H9 (cell line): ENCODE data around the gene ACAA2. TPM values are rescaled to one million over a fixed set of nuclear protein-coding genes. Genes with fewer than 3 reads are reported as not detected.

Source experiments
- DNase-seq: peaks from one replicate; pipeline ENCODE4 v3.0.0-alpha.2; 2017
- H2AFZ ChIP-seq: one replicate; pipeline ENCODE4 v1.6.1; 2013; ENCODE audit warnings: mild to moderate bottlenecking, low read length, control low read depth, moderate library complexity
- H2AK5ac ChIP-seq: 2 replicates; pipeline ENCODE4 v1.6.1; 2013; ENCODE audit warnings: low read length, control low read depth, mixed read lengths; ENCODE audit not compliant: insufficient read length
- H2BK120ac ChIP-seq: one replicate; pipeline ENCODE4 v1.6.1; 2013; ENCODE audit warnings: low read depth, mild to moderate bottlenecking, low read length, control low read depth, inconsistent platforms; ENCODE audit not compliant: poor library complexity, severe bottlenecking
- H2BK12ac ChIP-seq: 2 replicates; pipeline ENCODE4 v1.6.1; 2013; ENCODE audit warnings: low read length, control low read depth, mixed read lengths, low read depth; ENCODE audit not compliant: insufficient read length
- H2BK15ac ChIP-seq: 2 replicates; pipeline ENCODE4 v1.6.1; 2013; ENCODE audit warnings: low read depth, low read length, control low read depth
- H2BK20ac ChIP-seq: one replicate; pipeline ENCODE4 v1.6.1; 2013; ENCODE audit warnings: low read depth, mild to moderate bottlenecking, low read length, control low read depth, inconsistent platforms; ENCODE audit not compliant: poor library complexity, severe bottlenecking
- H2BK5ac ChIP-seq: 2 replicates; pipeline ENCODE4 v1.6.1; 2013; ENCODE audit warnings: low read length, control low read depth, mixed read lengths; ENCODE audit not compliant: insufficient read length
- H3K14ac ChIP-seq: 2 replicates; pipeline ENCODE4 v1.6.1; 2013; ENCODE audit warnings: low read length, control low read depth; ENCODE audit not compliant: insufficient read depth
- H3K18ac ChIP-seq: 2 replicates; pipeline ENCODE4 v1.6.1; 2013; ENCODE audit warnings: low read depth, mild to moderate bottlenecking, mixed read lengths, low read length, control low read depth; ENCODE audit not compliant: insufficient read length
- H3K23ac ChIP-seq: 2 replicates; pipeline ENCODE4 v1.6.1; 2013; ENCODE audit warnings: low read length, control low read depth, mixed read lengths, low read depth; ENCODE audit not compliant: insufficient read length
- H3K23me2 ChIP-seq: 2 replicates; pipeline ENCODE4 v1.6.1; 2013; ENCODE audit warnings: low read depth, mild to moderate bottlenecking, mixed read lengths, low read length, control low read depth; ENCODE audit not compliant: insufficient read length, poor library complexity, severe bottlenecking
- H3K27ac ChIP-seq: 2 replicates; pipeline ENCODE4 v1.5.1; 2013; ENCODE audit warnings: low read length, control low read depth, mixed read lengths, low read depth; ENCODE audit not compliant: insufficient read length
- H3K27me3 ChIP-seq: 2 replicates; pipeline ENCODE4 v1.6.1; 2013; ENCODE audit warnings: low read length, control low read depth, inconsistent platforms; ENCODE audit not compliant: insufficient read depth
- H3K4ac ChIP-seq: 2 replicates; pipeline ENCODE4 v1.6.1; 2013; ENCODE audit warnings: low read depth, mild to moderate bottlenecking, control low read depth, inconsistent platforms, low read length, moderate library complexity
- H3K4me1 ChIP-seq: 2 replicates; pipeline ENCODE4 v1.6.1; 2013; ENCODE audit warnings: low read length, control low read depth, inconsistent platforms; ENCODE audit not compliant: insufficient read depth
- H3K4me2 ChIP-seq: 2 replicates; pipeline ENCODE4 v1.6.1; 2013; ENCODE audit warnings: low read length, control low read depth, mixed read lengths; ENCODE audit not compliant: insufficient read length, insufficient read depth
- H3K56ac ChIP-seq: 2 replicates; pipeline ENCODE4 v1.6.1; 2013; ENCODE audit warnings: low read depth, mild to moderate bottlenecking, mixed read lengths, low read length, control low read depth; ENCODE audit not compliant: insufficient read length
- H3K79me1 ChIP-seq: 2 replicates; pipeline ENCODE4 v1.6.1; 2013; ENCODE audit warnings: low read depth, mild to moderate bottlenecking, moderate library complexity, low read length, control low read depth, inconsistent platforms; ENCODE audit not compliant: insufficient read depth, poor library complexity, severe bottlenecking
- H3K79me2 ChIP-seq: 2 replicates; pipeline ENCODE4 v1.6.1; 2013; ENCODE audit warnings: low read length, control low read depth, inconsistent platforms; ENCODE audit not compliant: insufficient read depth
- H3K9ac ChIP-seq: 2 replicates; pipeline ENCODE4 v1.6.1; 2013; ENCODE audit warnings: low read length, control low read depth, mixed read lengths; ENCODE audit not compliant: insufficient read length; ENCODE audit errors: extremely low read depth
- H3K9me3 ChIP-seq: one replicate; pipeline ENCODE4 v1.6.1; 2013; ENCODE audit warnings: low read depth, low read length, inconsistent platforms; ENCODE audit not compliant: control insufficient read depth
- H3T11ph ChIP-seq: one replicate; pipeline ENCODE4 v1.6.1; 2013; ENCODE audit warnings: mild to moderate bottlenecking, low read length, control low read depth, inconsistent platforms
- H4K20me1 ChIP-seq: one replicate; pipeline ENCODE4 v1.6.1; 2013; ENCODE audit not compliant: control insufficient read depth, insufficient read length, insufficient read depth
- H4K5ac ChIP-seq: 2 replicates; pipeline ENCODE4 v1.6.1; 2013; ENCODE audit warnings: low read depth, mild to moderate bottlenecking, mixed read lengths, low read length, control low read depth; ENCODE audit not compliant: insufficient read length
- H4K8ac ChIP-seq: replicated peaks from 2 replicates; pipeline ENCODE4 v1.6.1; 2013; ENCODE audit warnings: low read length, control low read depth, mixed read lengths, low read depth; ENCODE audit not compliant: insufficient read length
- H4K91ac ChIP-seq: 2 replicates; pipeline ENCODE4 v1.6.1; 2013; ENCODE audit warnings: low read depth, mild to moderate bottlenecking, moderate library complexity, mixed read lengths, low read length, control low read depth; ENCODE audit not compliant: insufficient read length
- H3K27ac Mint-ChIP-seq, 3 experiments: 2 replicates in 2 of 3; 3 replicates in 1 of 3; pipeline ENCODE4 v1.8.0; 2020 to 2021; ENCODE audit warnings: mixed read lengths in 3 of 3, mild to moderate bottlenecking in 1 of 3, moderate library complexity in 1 of 3
- H3K27me3 Mint-ChIP-seq: 2 replicates; pipeline ENCODE4 v1.8.0; 2021; ENCODE audit warnings: low read depth, mild to moderate bottlenecking, moderate library complexity, mixed read lengths
- H3K36me3 Mint-ChIP-seq, 3 experiments: 2 replicates in 2 of 3; 3 replicates in 1 of 3; pipeline ENCODE4 v1.8.0; 2020 to 2021; ENCODE audit warnings: low read depth in 3 of 3, mixed read lengths in 3 of 3; ENCODE audit not compliant: insufficient read depth in 1 of 3
- H3K4me1 Mint-ChIP-seq, 2 experiments: 2 replicates each; pipeline ENCODE4 v1.8.0; 2020; ENCODE audit warnings: mixed read lengths in 2 of 2
- H3K4me3 Mint-ChIP-seq, 2 experiments: 2 replicates in 1 of 2; 3 replicates in 1 of 2; pipeline ENCODE4 v1.8.0; 2020 to 2021; ENCODE audit warnings: mild to moderate bottlenecking in 2 of 2, mixed read lengths in 2 of 2, moderate library complexity in 1 of 2
- H3K9me3 Mint-ChIP-seq, 2 experiments: 2 replicates in 1 of 2; 3 replicates in 1 of 2; pipeline ENCODE4 v1.8.0; 2020; ENCODE audit warnings: mild to moderate bottlenecking in 2 of 2, mixed read lengths in 2 of 2, moderate library complexity in 1 of 2
- WGBS: extraction: QIAGEN DNeasy Blood & Tissue Kit; methylation state at CpG from one replicate; pipeline ENCODE4 v1.1.7; 2013; ENCODE audit warnings: missing lambda C conversion rate, low lambda C conversion rate, mixed read lengths; ENCODE audit not compliant: insufficient read length; ENCODE audit errors: extremely low coverage; 5-methylcytosine and 5-hydroxymethylcytosine counted together
- total RNA-seq: library from RNA; stranded (reverse); gene quantifications from 2 replicates; pipeline ENCODE4 v1.2.1, GENCODE V29; 2021
- TF ChIP-seq, protein P1 (sequence below): fragments of 200-600 bp; sonication (generic); conservative IDR thresholded peaks from 3 replicates; pipeline ENCODE4 v1.8.0; 2021; ENCODE audit warnings: antibody characterized with exemption, mild to moderate bottlenecking

The ACAA2 gene
- total RNA-seq, 1 experiment from 2014 or later = 115 TPM

DNA sequence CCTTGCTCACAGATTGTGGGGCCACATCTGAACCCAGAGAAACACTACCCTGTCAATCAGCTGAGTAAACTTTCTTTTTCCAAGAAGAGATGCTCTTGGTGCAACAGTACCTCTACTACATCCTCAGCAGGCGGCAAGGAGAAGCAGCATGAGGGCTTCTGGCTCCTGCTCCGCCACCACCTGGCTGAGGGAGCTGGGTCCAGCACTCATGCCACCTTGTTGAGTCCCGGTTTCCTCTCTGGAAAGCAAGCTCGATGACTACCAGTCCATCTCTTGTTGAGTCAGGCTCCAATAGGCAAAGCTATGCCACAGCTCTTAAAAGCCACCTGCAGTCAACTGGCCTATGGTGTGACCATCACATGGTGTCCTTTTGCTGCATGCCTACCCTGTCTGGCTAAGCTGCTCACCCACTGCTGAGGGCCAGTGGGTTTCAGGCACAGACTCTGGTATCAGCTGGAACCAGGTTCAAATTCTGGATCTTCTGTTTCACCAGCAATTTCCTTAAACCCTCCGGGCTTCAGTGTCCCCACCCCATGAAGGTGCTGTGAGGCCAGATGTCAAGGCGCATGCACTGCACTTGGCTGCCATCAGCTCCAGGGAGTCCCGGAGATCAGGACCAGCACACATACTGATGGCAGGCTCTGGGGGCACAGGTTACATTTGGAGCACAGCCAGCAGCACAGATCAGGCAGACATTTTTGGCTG, 42.5 kb upstream of the ACAA2 start:
- Histone ChIP-seq H3K27ac (no peak overlapping the region), H2BK15ac (no peak overlapping the region), H4K8ac (no peak overlapping the region), H3K18ac (no peak overlapping the region), H3K23ac (no peak overlapping the region), H3K56ac (no peak overlapping the region), H2BK120ac (no peak overlapping the region), H3K79me2 (no peaks in the 10 kb centered on the region), H2BK20ac (no peak overlapping the region), H3T11ph (no peak overlapping the region), H2AFZ (no peak overlapping the region), H3K9me3 (no peaks in the 10 kb centered on the region), H3K9ac (no peak overlapping the region), H2AK5ac (no peak overlapping the region), H3K4me1 (no peaks in the 10 kb centered on the region), H3K4me2 (no peak overlapping the region), H3K27me3 (no peaks in the 10 kb centered on the region), H3K14ac (no peak overlapping the region), H3K23me2 (no peaks in the 10 kb centered on the region), H2BK12ac (no peak overlapping the region), H2BK5ac (no peak overlapping the region), H4K20me1 (no peaks in the 10 kb centered on the region), H4K5ac (no peak overlapping the region), H3K79me1 (no peaks in the 10 kb centered on the region), H3K4ac (no peak overlapping the region), H4K91ac (no peak overlapping the region)
- Mint-ChIP-seq H3K4me1 (peaks cover 8 to 11% of the 10 kb centered on the region in 2 experiments), H3K27ac (no peak overlapping the region), H3K4me3 (no peak overlapping the region), H3K36me3 (no peaks in the 10 kb centered on the region; a peak in 1 of 7 replicates), H3K9me3 (no peaks in the 10 kb centered on the region), H3K27me3 (no peaks in the 10 kb centered on the region)
- WGBS = no CpG with 5 or more reads among the region's 7 CpGs
- no peak for DNase-seq
- TF ChIP-seq, protein P1, sequence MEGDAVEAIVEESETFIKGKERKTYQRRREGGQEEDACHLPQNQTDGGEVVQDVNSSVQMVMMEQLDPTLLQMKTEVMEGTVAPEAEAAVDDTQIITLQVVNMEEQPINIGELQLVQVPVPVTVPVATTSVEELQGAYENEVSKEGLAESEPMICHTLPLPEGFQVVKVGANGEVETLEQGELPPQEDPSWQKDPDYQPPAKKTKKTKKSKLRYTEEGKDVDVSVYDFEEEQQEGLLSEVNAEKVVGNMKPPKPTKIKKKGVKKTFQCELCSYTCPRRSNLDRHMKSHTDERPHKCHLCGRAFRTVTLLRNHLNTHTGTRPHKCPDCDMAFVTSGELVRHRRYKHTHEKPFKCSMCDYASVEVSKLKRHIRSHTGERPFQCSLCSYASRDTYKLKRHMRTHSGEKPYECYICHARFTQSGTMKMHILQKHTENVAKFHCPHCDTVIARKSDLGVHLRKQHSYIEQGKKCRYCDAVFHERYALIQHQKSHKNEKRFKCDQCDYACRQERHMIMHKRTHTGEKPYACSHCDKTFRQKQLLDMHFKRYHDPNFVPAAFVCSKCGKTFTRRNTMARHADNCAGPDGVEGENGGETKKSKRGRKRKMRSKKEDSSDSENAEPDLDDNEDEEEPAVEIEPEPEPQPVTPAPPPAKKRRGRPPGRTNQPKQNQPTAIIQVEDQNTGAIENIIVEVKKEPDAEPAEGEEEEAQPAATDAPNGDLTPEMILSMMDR = no peak
